RWPE1 (cell line): ENCODE results near the gene IL16.
A peak's percentile ranks its signal among the peaks of the same experiment; 100 is the strongest.

Experiments used
- CTCF ChIA-PET: fragments of 350-600 bp; sonication (Branson Sonifier 250); formaldehyde crosslinking; extraction: SDS; loops from one replicate; lab custom pipeline; 2021; lab: Yijun Ruan, JAX
- POLR2A ChIA-PET: fragments of 400-600 bp; formaldehyde crosslinking; extraction: SDS; loops from one replicate; lab custom pipeline; 2020; ENCODE audit warnings: antibody characterized with exemption; ENCODE audit not compliant: low non-redundant PET; lab: Yijun Ruan, JAX
- DNase-seq: peaks from one replicate; pipeline ENCODE4 v3.0.0; 2012; ENCODE audit warnings: low spot score
- H3K27ac ChIP-seq: fragments of 450-650 bp; 2 replicates; pipeline ENCODE4 v1.5.1; 2017
- CTCF ChIP-seq: fragments of 450-650 bp; conservative IDR thresholded peaks from 2 replicates; pipeline ENCODE4 v1.5.1; 2017; ENCODE audit warnings: low read depth, mild to moderate bottlenecking

The IL16 gene

GRCh38 chr15:81303244-81304225 lies 106.9 kb downstream of the IL16 start:
- POLR2A ChIA-PET, result no interaction called here
- TF ChIP-seq CTCF, result no peak
- H3K27ac ChIP-seq, result peak overlapping the region; percentile 36
- no peak for DNase-seq
- CTCF ChIA-PET, result no interaction called here

- H3K27ac ChIP-seq, result no peak overlapping the region
- DNase-seq, result no peak
- POLR2A ChIA-PET, result no interaction called here
Measured at GRCh38 chr15:81304226-81304625, 107.5 kb downstream of the IL16 start.

DNA sequence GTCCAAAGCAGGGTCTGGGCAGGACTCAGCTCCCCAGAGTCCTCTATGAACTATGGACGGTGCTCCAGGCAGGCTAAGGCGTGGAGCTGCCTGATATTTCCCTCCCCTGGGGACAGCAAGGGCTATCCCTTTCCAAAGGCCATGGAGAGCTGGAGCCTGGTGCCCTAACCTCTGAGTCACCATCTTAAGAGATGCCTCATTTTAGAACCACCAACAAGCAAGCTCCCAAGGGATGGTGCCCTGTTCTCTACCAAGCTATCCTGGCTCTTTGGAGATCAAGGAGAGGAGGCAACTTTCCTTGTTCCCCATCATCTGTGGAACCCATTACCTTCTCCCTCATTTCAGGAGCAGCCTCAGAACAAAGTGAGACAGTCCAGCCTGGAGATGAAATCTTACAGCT lies 111.6 kb downstream of the IL16 start:
- TF ChIP-seq CTCF, result no peak
- no peak for DNase-seq
- ChIA-PET POLR2A (no interaction called here), CTCF (no interaction called here)
- no peak overlapping the region for H3K27ac ChIP-seq

More at GRCh38 chr15:81304226-81304625, 107.5 kb downstream of the IL16 start:
- TF ChIP-seq CTCF, result no peak
- CTCF ChIA-PET, result no interaction called here

GRCh38 chr15:81309647-81310450 lies 113.2 kb downstream of the IL16 start:
- H3K27ac ChIP-seq, result no peak overlapping the region
- no peak for TF ChIP-seq CTCF
- CTCF ChIA-PET, result no interaction called here
- POLR2A ChIA-PET, result no interaction called here
- no peak for DNase-seq

DNA sequence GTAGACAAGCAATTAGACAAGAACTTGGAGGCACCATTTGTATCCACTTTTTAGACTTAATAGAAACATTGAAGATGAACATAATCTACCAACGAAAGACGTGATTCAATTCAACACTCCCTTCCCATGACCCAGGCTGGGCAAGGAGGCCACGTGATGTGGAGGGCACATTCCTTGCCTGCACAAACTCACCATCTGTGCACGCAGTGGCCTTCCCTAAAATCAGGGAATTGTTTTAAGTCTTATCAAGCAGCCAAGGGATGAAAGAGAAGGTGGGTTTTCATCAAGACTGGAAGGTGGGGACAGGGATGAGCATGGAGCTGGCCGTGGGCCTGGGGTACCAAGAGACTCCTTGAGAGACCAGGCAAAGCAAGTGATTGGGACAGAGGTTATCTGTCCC lies 113.8 kb downstream of the IL16 start:
- DNase-seq, result no peak
- H3K27ac ChIP-seq, result no peak overlapping the region
- CTCF ChIA-PET, result interaction anchor here (1.1 to 1.4 kb wide), 2 partner anchors 35 to 45 kb away, joined by 3 read pairs; no protein-coding TSS in a partner anchor
- POLR2A ChIA-PET, result no interaction called here
- no peak for TF ChIP-seq CTCF

- no peak for DNase-seq
- ChIA-PET POLR2A (no interaction called here), CTCF (interaction anchor here (1.4 kb wide), 1 partner anchor 46 kb away, joined by 3 read pairs; no protein-coding TSS in a partner anchor)
Measured at GRCh38 chr15:81311752-81312464, 115.2 kb downstream of the IL16 start.

More at GRCh38 chr15:81311752-81312464, 115.2 kb downstream of the IL16 start:
- peak overlapping the region; percentile 91 for H3K27ac ChIP-seq
- no peak for TF ChIP-seq CTCF
